ENCODE results near the gene SLC7A5. TPM values are rescaled to one million over a fixed set of nuclear protein-coding genes. Genes with fewer than 3 reads are reported as not detected.

The SLC7A5 gene
- total and polyA plus RNA-seq, 2 of the 13 experiments (the other 11 are each of a cell fraction or from before 2014, with no cell fraction given), result 79.6 to 155 TPM

DNA sequence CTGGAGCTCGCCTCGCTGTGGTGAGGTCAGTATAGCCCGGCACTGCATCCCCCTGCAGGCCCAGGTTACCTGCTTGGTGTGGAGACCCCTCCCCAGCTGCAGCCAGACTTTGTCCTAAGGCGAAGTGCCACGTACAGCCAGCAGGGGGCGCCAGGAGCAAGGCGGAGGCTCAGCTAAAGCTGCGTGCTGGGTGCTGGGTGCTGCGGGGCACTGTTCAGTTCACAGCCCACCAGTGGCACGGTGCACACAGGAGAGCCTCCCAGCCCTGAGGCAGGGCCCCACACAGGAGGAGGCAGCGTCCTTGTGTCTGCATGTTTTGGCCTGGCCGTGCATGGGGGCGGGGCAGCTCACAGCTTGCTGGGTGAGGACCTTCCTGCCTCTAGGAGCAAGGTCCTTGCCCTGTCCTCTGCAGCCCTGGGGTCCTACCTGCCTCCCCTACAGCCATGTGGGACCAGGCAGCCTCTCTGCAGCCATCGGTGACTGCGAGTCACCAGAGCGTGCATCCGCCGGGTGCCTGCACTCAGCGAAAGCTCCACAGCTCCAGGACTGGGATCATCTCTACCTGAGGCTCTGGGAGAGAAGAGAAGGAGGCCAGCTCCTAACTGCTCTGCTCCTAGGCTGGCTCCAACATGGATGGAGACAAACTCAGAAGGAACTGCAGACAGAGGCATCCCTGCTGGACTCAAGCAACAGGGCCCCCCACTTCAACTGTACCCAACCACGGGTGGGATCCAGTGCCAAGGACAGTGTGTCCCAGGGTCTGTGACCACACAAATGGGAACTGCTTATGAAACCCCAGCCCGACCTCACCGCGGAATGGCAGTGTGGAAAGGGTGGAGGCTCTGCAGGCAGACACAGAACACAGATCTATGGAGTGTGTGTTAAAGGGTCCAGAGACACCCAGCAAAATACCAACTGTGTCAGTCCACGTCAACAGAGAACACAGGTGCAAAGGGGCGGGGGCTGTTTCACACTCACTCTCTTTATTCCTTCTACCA, 19.0 kb downstream of the SLC7A5 start (continued):
- TF ChIP-seq ZNF446 (CRISPR knock-in tag; IDR thresholded peaks at IDR 0.05), result no peak
- peak; percentile 55; the same call in 1 of the 2 replicates for TF ChIP-seq BHLHE40 (IDR thresholded peaks at IDR 0.05; ENCODE audit: low read length)
- peak; percentile 70 for TF ChIP-seq PPARG (CRISPR knock-in tag; conservative IDR thresholded peaks at IDR 0.05)
- peak; percentile 83; the same call in 1 of the 2 replicates for TF ChIP-seq HNF1B (CRISPR knock-in tag; IDR thresholded peaks at IDR 0.05)
- no peak; the same call in 1 of the 2 replicates for TF ChIP-seq ZNF142 (CRISPR knock-in tag; IDR thresholded peaks at IDR 0.05)
- TF ChIP-seq ESRRA (CRISPR knock-in tag; IDR thresholded peaks at IDR 0.05; ENCODE audit: low read depth), result peak; percentile 97
- TF ChIP-seq PRMT3 (CRISPR knock-in tag; IDR thresholded peaks at IDR 0.05; ENCODE audit: borderline replicate concordance, low read depth), result no peak; the same call in 1 of the 2 replicates
- TF ChIP-seq ZSCAN31 (CRISPR knock-in tag; IDR thresholded peaks at IDR 0.05; ENCODE audit: low read depth), result peak; percentile 99
- peak; percentile 96 for TF ChIP-seq HOXA3 (CRISPR knock-in tag; IDR thresholded peaks at IDR 0.05)
- peak; percentile 68 for TF ChIP-seq ZNF263 (CRISPR knock-in tag; IDR thresholded peaks at IDR 0.05)
- TF ChIP-seq FOSL1 (CRISPR knock-in tag; IDR thresholded peaks at IDR 0.05; ENCODE audit: borderline replicate concordance), result no peak
- TF ChIP-seq SAP130 (CRISPR knock-in tag; IDR thresholded peaks at IDR 0.05; ENCODE audit: low read depth), result peak; percentile 93
- TF ChIP-seq, protein P1, sequence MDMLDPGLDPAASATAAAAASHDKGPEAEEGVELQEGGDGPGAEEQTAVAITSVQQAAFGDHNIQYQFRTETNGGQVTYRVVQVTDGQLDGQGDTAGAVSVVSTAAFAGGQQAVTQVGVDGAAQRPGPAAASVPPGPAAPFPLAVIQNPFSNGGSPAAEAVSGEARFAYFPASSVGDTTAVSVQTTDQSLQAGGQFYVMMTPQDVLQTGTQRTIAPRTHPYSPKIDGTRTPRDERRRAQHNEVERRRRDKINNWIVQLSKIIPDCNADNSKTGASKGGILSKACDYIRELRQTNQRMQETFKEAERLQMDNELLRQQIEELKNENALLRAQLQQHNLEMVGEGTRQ (IDR thresholded peaks at IDR 0.05; ENCODE audit: low read depth, low read length), result no peak
- TF ChIP-seq, protein P1 (CRISPR knock-in tag; IDR thresholded peaks at IDR 0.05; ENCODE audit: borderline replicate concordance), result no peak; the same call in 1 of the 2 replicates
- TF ChIP-seq, protein P2, sequence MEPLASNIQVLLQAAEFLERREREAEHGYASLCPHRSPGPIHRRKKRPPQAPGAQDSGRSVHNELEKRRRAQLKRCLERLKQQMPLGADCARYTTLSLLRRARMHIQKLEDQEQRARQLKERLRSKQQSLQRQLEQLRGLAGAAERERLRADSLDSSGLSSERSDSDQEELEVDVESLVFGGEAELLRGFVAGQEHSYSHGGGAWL (CRISPR knock-in tag; IDR thresholded peaks at IDR 0.05), result no peak; the same call in 1 of the 2 replicates
- TF ChIP-seq HES4 (CRISPR knock-in tag; IDR thresholded peaks at IDR 0.05; ENCODE audit: borderline replicate concordance), result no peak; the same call in 1 of the 2 replicates
- TF ChIP-seq SIN3B (IDR thresholded peaks at IDR 0.05; ENCODE audit: low read length), result peak; percentile 63; the same call in 1 of the 2 replicates
- TF ChIP-seq WIZ (CRISPR knock-in tag; IDR thresholded peaks at IDR 0.05), result peak; percentile 77; the same call in 1 of the 2 replicates
